HepG2 (cell line): ENCODE data around the gene VASH2.

Source experiments
- CTCF ChIP-seq: sonication (generic); formaldehyde crosslinking; IDR thresholded peaks from 2 replicates; pipeline ENCODE4 v1.5.0; 2020; ENCODE audit warnings: mild to moderate bottlenecking, missing genetic modification reagents, moderate library complexity
- EZH2 ChIP-seq: conservative IDR thresholded peaks from 2 replicates; pipeline ENCODE4 v1.6.1; 2012; ENCODE audit warnings: mild to moderate bottlenecking, low read depth, low read length, moderate library complexity
- FOXK2 ChIP-seq: fragments of 450-650 bp; IDR thresholded peaks from 2 replicates; pipeline ENCODE4 v1.6.1; 2016
- JUN ChIP-seq: sonication (generic); formaldehyde crosslinking; IDR thresholded peaks from 2 replicates; pipeline ENCODE4 v1.4.0; 2020; ENCODE audit warnings: mild to moderate bottlenecking, missing genetic modification reagents
- MZF1 ChIP-seq: sonication (generic); formaldehyde crosslinking; IDR thresholded peaks from 2 replicates; pipeline ENCODE4 v1.8.1; 2023; ENCODE audit warnings: mild to moderate bottlenecking, missing genetic modification reagents, borderline replicate concordance
- REST ChIP-seq, 2 experiments: IDR thresholded peaks; 2 replicates each; pipeline ENCODE4 v1.6.1; 2011 to 2012; ENCODE audit warnings: low read length in 2 of 2, borderline replicate concordance in 1 of 2, low read depth in 1 of 2, mild to moderate bottlenecking in 1 of 2, moderate library complexity in 1 of 2
- SMARCE1 ChIP-seq: fragments of 450-650 bp; IDR thresholded peaks from 2 replicates; pipeline ENCODE4 v1.6.1; 2017; ENCODE audit warnings: borderline replicate concordance
- SMC3 ChIP-seq: IDR thresholded peaks from 2 replicates; pipeline ENCODE4 v1.6.1; 2011; ENCODE audit warnings: low read length, improper control_type of control experiment
- ZNF768 ChIP-seq: sonication (generic); formaldehyde crosslinking; IDR thresholded peaks from 2 replicates; pipeline ENCODE4 v1.4.0; 2020; ENCODE audit warnings: missing genetic modification reagents

DNA sequence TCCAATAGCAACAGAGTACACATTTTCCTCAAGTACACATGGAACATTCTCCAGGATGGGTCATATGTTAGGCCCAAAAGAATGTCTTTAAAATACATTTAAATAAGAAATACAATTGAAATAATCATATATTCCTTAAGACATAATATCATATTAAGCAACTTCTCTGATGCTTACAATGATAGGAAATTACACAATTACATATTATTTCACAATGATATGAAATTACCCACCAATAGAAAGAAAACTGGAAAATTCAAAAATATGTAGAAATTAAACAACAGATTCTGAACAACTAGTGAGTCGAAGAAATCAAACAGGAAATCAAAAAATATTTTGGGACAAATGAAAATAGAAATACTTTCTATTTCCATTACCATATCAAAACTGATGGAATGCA lies 46.7 kb upstream of the VASH2 start:
- TF ChIP-seq REST (IDR thresholded peaks at IDR 0.05; ENCODE audit: borderline replicate concordance in 1 of 2, low read depth in 1 of 2, low read length in 2 of 2) (no peak), MZF1 (CRISPR knock-in tag) (no peak), CTCF (CRISPR knock-in tag) (no peak), ZNF768 (CRISPR knock-in tag) (no peak), JUN (no peak), FOXK2 (no peak), SMARCE1 (no peak), EZH2 (no peak), SMC3 (no peak)
